RPMI8226 (cell line): ENCODE results near the gene EXOC4.
"Not testable (repeated sequence)": the region's sequence is repeated elsewhere in the genome, so short reads cannot be mapped to it uniquely, and the experiment has no call there.

Experiments used
- DNase-seq: peaks from one replicate; pipeline ENCODE4 v3.0.0-alpha.2; 2015

Gene EXOC4

GRCh38 chr7:133975130-133975529, 722.3 kb downstream of the EXOC4 start:
- DNase-seq = no peak

- DNase-seq = no peak
Measured at GRCh38 chr7:133976140-133976539, 723.3 kb downstream of the EXOC4 start.

GRCh38 chr7:133977409-133978274, 724.8 kb downstream of the EXOC4 start:
- no peak for DNase-seq

GRCh38 chr7:133978502-133979295, 725.8 kb downstream of the EXOC4 start:
- no peak for DNase-seq

DNA sequence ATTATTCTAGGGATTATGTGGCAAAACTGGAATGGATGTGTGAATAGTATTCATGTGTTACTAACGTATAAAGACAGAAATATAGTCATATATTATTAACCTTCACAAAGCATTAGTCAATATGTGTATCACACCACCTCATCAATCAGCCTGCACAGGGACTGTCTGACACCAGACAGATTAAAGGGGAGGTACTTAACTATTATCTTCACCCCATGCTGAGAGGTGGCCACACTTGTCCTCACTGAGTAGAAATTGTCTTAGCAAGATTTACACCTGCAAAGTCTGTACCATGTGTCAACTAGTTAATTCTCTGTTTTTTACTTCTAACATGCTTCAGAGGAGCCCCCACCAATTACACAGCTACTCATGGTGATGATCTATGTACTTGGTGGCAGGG, 727.9 kb downstream of the EXOC4 start:
- no peak for DNase-seq

DNA sequence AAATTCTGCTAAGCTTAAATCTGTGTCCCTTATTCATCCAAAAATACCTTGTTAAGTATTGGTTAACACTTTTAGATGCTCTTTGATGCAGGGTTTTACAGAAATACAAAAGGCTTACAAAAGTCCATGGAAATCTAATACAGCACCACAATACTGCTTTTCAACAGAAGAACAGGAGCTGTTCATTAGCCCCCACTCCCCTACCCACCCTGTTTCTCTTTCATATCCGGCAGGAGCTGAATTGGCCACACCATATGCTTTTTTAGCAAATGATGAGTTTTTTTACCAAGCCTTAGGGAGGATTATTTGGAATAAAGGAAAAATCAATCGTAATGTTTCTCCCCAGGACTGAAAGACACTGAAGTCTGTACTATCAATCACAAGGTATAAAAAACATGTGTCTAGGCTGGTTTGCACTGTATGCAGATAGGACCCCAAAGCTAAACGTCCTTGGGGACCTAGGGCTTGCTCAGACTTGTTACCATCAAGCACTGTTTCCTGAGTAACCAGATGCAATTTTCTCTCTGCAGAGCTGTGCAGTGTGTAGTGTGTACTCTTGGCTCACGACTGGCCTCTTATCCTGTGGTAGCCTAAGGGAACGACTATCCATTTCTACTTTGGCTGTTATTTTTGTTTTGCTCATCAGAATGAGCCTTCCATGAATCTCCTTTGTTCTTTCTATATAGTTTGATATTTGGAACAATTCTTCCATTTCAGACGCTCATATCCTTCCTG, 731.0 kb downstream of the EXOC4 start:
- DNase-seq = no peak

DNA sequence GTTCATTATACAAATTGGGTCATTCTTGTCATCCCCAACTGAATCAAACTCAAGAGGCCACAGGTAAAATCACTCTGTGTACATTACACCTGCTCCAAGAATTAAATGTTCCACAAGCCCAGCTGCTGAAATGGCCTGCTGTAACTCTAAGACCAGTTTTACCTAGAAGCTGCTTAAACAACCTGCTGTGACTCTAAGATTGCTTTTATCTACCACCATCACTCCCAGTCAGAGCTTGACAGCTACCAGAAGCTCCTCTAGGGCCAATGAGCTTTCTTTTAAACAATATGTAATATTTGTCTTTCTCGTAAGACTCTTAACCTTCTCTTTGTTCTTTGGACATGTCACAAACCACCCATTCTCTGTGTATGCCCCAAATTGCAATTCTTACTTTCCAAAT, 732.4 kb downstream of the EXOC4 start:
- no peak for DNase-seq

DNA sequence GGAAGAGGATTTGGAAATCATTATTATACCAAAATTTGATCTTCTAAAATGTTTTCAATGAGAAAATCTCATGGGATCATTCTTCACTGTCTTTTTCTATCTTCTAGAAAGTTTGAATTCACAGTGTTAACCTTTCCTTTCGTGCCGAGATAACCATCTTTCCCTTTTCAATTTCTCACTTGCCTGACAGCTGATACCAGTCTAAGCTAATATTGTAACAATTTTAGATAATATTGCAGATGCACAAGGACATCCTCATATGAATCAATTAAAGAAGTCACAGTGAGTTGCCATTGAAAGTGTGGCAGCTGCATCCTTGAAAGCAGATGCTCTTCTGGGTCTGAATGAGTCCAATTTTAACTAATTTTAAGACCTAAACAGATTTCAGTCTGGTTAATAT, 734.7 kb downstream of the EXOC4 start:
- DNase-seq = no peak

DNA sequence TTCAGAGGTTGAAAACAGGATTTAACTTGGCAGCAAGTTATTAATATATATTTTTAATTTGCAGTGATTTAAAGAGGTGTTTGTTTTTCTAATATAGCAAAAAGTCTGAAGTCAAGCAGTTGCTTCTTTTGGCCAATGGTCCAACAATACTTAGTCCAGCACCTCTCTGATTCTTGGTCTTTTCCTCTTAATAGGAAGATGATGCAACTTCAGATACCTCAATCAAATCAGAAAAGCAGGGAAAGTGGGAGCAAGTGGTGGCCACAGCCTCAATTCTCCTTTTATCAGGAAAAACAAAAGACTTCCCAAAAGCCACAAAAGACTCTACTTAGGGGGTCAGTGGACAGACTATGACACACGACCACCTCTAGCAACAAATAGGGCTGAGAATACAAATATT, 740.7 kb downstream of the EXOC4 start:
- no peak for DNase-seq

DNA sequence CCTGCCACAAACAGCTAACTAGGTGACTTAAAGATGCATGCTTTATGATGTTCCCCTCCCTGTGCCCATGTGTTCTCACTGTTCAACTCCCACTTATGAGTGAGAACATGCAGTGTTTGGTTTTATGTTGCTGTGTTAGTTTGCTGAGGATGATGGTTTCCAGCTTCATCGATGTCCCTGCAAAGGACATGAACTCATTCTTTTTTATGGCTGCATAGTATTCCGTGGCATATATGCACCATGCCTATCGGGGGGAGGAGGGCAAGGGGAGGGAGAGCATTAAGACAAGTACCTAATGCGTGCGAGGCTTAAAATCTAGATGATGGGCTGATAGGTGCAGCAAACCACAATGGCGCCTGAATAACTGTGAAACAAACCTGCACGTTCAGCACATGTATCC, 741.2 kb downstream of the EXOC4 start:
- DNase-seq = not testable (repeated sequence)

- no peak for DNase-seq
Measured at GRCh38 chr7:133997463-133997862, 744.6 kb downstream of the EXOC4 start.

GRCh38 chr7:133999178-133999577, 746.3 kb downstream of the EXOC4 start:
- no peak for DNase-seq

DNA sequence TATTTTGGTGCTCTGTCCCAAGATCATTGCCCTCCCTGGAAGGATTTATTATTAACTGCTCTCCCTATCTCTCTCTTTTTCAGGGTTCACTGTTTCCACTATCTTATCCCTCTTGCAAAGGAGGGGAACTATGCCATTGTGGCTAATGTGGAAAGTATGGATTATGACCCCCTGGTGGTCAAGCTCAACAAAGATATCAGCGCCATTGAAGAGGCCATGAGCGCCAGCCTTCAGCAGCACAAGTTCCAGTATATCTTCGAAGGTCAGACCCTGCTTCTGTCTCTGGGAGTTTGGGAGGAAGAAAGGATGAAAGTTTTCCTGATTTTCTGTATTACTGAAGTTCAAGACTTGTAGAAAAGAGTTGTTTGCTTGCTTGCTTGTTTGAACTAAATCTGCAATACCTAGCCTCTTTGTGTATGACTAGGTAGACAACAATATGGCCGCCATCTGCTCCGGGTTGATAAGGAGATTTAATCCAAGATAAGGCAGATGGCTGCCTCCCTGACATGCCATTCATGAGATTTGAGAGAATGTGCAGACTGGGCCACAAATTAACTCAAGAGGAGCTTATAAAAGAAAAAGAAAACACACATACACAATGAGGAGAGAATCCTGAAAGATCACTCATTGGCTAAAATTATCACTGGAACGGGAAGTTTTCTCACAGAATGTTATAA, 752.1 kb downstream of the EXOC4 start:
- DNase-seq = no peak

GRCh38 chr7:134009314-134010110, 756.6 kb downstream of the EXOC4 start:
- no peak for DNase-seq

GRCh38 chr7:134013249-134013648, 760.4 kb downstream of the EXOC4 start:
- no peak for DNase-seq

GRCh38 chr7:134014935-134015334, 762.1 kb downstream of the EXOC4 start:
- no peak for DNase-seq

DNA sequence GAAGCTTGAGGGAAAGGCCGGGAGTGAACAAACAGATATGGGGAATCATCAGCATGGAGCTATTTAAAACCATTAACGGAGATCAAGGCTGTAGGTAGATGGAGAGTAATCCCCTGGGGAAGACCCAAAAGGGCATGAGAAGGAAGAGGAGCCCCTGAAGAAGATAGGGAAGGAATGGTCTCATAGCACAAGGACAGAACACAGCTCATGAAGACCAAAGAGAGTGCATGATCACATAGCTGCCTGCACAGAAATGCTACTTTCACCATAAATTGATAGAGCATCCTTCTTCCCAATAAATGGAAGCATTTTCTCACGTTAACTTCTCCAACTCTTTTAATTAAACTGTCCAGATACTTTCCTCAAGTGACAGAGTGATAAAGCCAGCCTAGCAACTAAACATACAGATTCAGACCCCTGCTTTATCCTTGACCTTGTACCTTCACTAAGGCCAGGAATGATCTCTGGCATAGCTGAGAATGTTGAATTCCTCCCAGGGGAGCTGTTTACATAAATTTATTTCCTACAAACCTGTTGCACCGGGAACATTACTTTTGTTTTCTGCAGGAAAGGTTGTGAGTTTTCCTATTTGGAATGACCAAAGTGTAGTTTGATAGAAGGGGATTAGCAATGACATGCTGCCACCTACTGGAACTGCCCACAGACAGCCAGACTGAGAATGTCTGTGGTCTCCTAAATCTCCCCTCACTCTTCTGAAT, 763.5 kb downstream of the EXOC4 start:
- peak; percentile 10 for DNase-seq

GRCh38 chr7:134016942-134017303, 764.0 kb downstream of the EXOC4 start:
- DNase-seq = no peak

DNA sequence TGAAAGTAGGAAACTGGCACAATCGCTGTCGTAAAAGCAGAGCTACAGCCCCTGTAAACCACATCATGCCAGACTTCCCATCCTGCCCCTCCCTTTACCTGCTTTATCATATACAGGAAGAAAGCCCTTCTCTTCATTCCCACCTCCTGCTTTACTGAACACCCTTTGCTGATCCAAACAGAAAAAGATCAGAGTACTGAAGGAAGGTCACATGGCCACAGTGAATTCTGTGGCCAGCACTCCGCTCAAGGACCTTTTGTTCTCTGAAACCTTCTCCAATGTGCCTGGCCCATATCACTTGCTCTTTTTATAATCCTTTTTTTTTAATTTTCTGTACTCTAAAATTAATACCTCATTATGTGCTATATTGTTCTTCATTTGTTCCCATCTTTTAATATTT, 765.4 kb downstream of the EXOC4 start:
- DNase-seq = no peak

- DNase-seq = no peak
Measured at GRCh38 chr7:134019251-134019650, 766.4 kb downstream of the EXOC4 start.

GRCh38 chr7:134021836-134022235, 769.0 kb downstream of the EXOC4 start:
- DNase-seq = no peak
